ENCODE results near the gene TBKBP1. TPM values are rescaled to one million over a fixed set of nuclear protein-coding genes. Genes with fewer than 3 reads are reported as not detected.

The TBKBP1 gene
- total RNA-seq, 1 experiment from 2014 or later: 3.3 TPM

DNA sequence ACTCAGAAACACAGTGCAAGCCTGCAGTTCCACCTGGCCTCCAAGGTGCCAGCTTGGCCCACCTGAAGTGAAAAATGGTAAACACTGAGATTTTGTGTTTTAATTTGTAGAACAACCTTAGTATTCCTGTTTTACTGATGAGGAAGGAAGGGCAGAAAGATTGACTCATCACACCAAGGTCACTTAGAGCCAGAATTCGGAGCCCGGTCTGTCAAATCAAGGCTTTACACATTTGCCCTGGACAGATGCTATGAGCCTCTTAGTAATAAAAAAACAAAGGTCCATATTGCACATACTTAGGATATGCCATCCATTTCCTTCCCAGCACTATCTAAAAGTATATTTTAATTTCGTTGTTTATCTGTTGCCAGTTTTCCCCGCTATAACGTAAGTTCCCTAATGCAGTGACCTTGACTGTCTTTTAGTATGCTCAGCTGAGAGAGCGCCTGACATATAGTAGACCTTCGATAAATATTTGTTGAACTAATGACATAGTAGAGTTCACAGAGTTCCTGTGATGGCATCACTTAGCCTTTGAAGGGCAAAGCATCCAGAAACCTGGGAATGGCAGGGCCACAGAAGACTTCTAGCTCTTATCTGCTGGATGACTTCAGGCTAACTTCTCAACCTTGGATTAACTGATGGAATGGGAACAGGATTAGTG, 7.2 kb upstream of the TBKBP1 start:
- Histone ChIP-seq H3K9me3 (ENCODE audit: insufficient read depth, low read depth) (no peaks in the 10 kb centered on the region), H4K20me1 (ENCODE audit: insufficient read depth) (peaks cover 13% of the 10 kb centered on the region; the same call in 1 of the 2 replicates), H3K9me2 (ENCODE audit: insufficient read depth) (no peaks in the 10 kb centered on the region), H2AFZ (no peak overlapping the region), H3K36me3 (ENCODE audit: low read depth) (peaks cover 16% of the 10 kb centered on the region), H3K4me2 (no peak overlapping the region), H3K4me3 (no peak overlapping the region), H3K79me2 (ENCODE audit: low read depth) (no peaks in the 10 kb centered on the region), H3K27ac (peak overlapping the region; percentile 63), H3K4me1 (replicated peaks; ENCODE audit: insufficient read depth) (no peaks in the 10 kb centered on the region), H3F3A (ENCODE audit: insufficient read depth, low read depth) (peaks cover 67% of the 10 kb centered on the region), H3K27me3 (ENCODE audit: insufficient read depth, low read depth) (no peaks in the 10 kb centered on the region)
- BruUV-seq (replicated peaks): no TSS peak
- POLR2A ChIA-PET (ENCODE audit: unreplicated experiment): interaction anchor here (0.6 kb wide), 2 partner anchors 31 to 32 kb away, joined by 4 to 6 read pairs; no protein-coding TSS in a partner anchor
- intact Hi-C loops (cut with micrococcal nuclease; ENCODE audit: unreplicated experiment): no loop called here
- CTCF ChIA-PET: interaction anchor here (0.6 kb wide), 1 partner anchor 68 kb away, joined by 3 read pairs; no protein-coding TSS in a partner anchor
- TF ChIP-seq EZH2 (IDR thresholded peaks at IDR 0.05; ENCODE audit: low read depth) (no peak), CTCF (conservative IDR thresholded peaks at IDR 0.05) (no peak)
- no peak for DNase-seq

GRCh38 chr17:47687328-47687690, 6.7 kb upstream of the TBKBP1 start:
- Histone ChIP-seq H3K36me3 (ENCODE audit: low read depth) (peaks cover 11% of the 10 kb centered on the region), H3K9me2 (ENCODE audit: insufficient read depth) (no peaks in the 10 kb centered on the region), H3K4me3 (no peak overlapping the region), H3K79me2 (ENCODE audit: low read depth) (no peaks in the 10 kb centered on the region), H3K4me2 (no peak overlapping the region), H3F3A (ENCODE audit: insufficient read depth, low read depth) (peaks cover 63% of the 10 kb centered on the region), H3K9me3 (ENCODE audit: insufficient read depth, low read depth) (no peaks in the 10 kb centered on the region), H3K27me3 (ENCODE audit: insufficient read depth, low read depth) (no peaks in the 10 kb centered on the region), H2AFZ (no peak overlapping the region), H3K4me1 (replicated peaks; ENCODE audit: insufficient read depth) (peaks cover 3% of the 10 kb centered on the region; the same call in 1 of the 2 replicates), H4K20me1 (ENCODE audit: insufficient read depth) (peaks cover 13% of the 10 kb centered on the region; the same call in 1 of the 2 replicates), H3K27ac (peak overlapping the region; percentile 63; the same call in 1 of the 2 replicates)
- TF ChIP-seq CTCF (conservative IDR thresholded peaks at IDR 0.05) (no peak), EZH2 (IDR thresholded peaks at IDR 0.05; ENCODE audit: low read depth) (no peak)
- no TSS peak for BruUV-seq (replicated peaks)
- ChIA-PET POLR2A (ENCODE audit: unreplicated experiment) (interaction anchor here (0.6 kb wide), 2 partner anchors 31 to 33 kb away, joined by 4 to 6 read pairs; no protein-coding TSS in a partner anchor), CTCF (interaction anchor here (0.6 kb wide), 1 partner anchor 68 kb away, joined by 3 read pairs; no protein-coding TSS in a partner anchor)
- DNase-seq: no peak
- intact Hi-C loops (cut with micrococcal nuclease; ENCODE audit: unreplicated experiment): no loop called here

DNA sequence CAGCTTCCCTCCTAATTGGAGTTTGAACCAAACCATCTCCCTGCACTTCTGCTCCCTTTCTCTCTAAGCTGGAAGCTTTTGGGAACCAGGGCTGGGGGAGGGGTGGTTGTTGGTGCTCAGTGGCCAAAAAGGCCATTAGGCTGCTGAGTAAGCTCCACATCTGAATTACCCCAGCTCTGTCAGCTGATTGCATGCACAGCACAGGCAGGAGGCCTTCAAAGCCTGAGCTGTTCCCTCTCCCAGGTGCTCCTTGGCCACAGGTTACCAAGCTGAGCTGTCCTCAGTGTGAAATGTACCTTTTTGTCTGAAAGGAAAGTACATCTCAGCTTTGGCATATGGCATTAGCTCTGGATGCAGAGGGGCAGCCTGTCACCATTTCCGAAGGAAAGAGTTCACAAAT, 6.2 kb upstream of the TBKBP1 start:
- no peak overlapping the region for H3K4me2 ChIP-seq
- H3K4me3 ChIP-seq: no peak overlapping the region
- H3K27me3 ChIP-seq (ENCODE audit: insufficient read depth, low read depth): no peaks in the 10 kb centered on the region
- peaks cover 63% of the 10 kb centered on the region for H3F3A ChIP-seq (ENCODE audit: insufficient read depth, low read depth)
- intact Hi-C loops (cut with micrococcal nuclease; ENCODE audit: unreplicated experiment): no loop called here
- H4K20me1 ChIP-seq (ENCODE audit: insufficient read depth): peaks cover 13% of the 10 kb centered on the region; the same call in 1 of the 2 replicates
- POLR2A ChIA-PET (ENCODE audit: unreplicated experiment): interaction anchor here (0.5 to 0.6 kb wide), 2 partner anchors 33 to 62 kb away, joined by 4 to 6 read pairs; no protein-coding TSS in a partner anchor
- DNase-seq: no peak
- no peaks in the 10 kb centered on the region for H3K9me2 ChIP-seq (ENCODE audit: insufficient read depth)
- no peaks in the 10 kb centered on the region for H3K9me3 ChIP-seq (ENCODE audit: insufficient read depth, low read depth)
- H2AFZ ChIP-seq: no peak overlapping the region
- BruUV-seq (replicated peaks): no TSS peak
- H3K36me3 ChIP-seq (ENCODE audit: low read depth): peaks cover 6% of the 10 kb centered on the region
- CTCF ChIA-PET: no interaction called here
- peaks cover 7% of the 10 kb centered on the region for H3K4me1 ChIP-seq (replicated peaks; ENCODE audit: insufficient read depth)
- TF ChIP-seq EZH2 (IDR thresholded peaks at IDR 0.05; ENCODE audit: low read depth) (no peak), CTCF (conservative IDR thresholded peaks at IDR 0.05) (no peak)
- no peaks in the 10 kb centered on the region for H3K79me2 ChIP-seq (ENCODE audit: low read depth)
- H3K27ac ChIP-seq: no peak overlapping the region

All from PC-9 (cell line).